ENCODE data around the gene PRPF39. TPM values are rescaled to one million over a fixed set of nuclear protein-coding genes. Genes with fewer than 3 reads are reported as not detected.

Gene PRPF39
- total RNA-seq, 4 donors from 2014 or later, result 11.3 to 35.1 (median 18.9) TPM

DNA sequence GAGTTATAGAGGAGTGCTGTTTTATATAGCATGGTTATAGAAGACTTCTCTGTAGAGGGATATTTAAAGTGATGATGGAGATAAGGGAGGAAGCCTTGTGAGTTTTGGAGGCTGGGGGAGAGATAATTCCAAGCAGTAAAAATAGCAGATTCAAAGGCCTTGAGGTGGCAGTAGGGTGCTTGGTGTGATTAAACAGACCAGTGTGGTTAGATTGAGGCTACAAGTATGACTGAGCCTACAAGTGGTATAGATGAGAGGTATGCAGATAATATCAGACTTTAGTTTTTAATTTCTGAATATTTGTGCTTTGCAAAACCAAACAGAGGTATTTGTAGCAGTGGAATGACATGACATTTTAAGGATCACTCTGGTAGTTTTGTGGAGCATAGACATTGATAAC lies 72.2 kb downstream of the PRPF39 start:
- H3K9me3 ChIP-seq, result no peaks in the 10 kb centered on the region
- H3K4me1 ChIP-seq, result no peaks in the 10 kb centered on the region
- TF ChIP-seq, protein P1, sequence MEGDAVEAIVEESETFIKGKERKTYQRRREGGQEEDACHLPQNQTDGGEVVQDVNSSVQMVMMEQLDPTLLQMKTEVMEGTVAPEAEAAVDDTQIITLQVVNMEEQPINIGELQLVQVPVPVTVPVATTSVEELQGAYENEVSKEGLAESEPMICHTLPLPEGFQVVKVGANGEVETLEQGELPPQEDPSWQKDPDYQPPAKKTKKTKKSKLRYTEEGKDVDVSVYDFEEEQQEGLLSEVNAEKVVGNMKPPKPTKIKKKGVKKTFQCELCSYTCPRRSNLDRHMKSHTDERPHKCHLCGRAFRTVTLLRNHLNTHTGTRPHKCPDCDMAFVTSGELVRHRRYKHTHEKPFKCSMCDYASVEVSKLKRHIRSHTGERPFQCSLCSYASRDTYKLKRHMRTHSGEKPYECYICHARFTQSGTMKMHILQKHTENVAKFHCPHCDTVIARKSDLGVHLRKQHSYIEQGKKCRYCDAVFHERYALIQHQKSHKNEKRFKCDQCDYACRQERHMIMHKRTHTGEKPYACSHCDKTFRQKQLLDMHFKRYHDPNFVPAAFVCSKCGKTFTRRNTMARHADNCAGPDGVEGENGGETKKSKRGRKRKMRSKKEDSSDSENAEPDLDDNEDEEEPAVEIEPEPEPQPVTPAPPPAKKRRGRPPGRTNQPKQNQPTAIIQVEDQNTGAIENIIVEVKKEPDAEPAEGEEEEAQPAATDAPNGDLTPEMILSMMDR (IDR thresholded peaks at IDR 0.05), result no peak
- TF ChIP-seq POLR2A (IDR thresholded peaks at IDR 0.05) (no peak), POLR2AphosphoS5 (IDR thresholded peaks at IDR 0.05) (no peak), EP300 (IDR thresholded peaks at IDR 0.05) (no peak)
- H3K36me3 ChIP-seq, result peaks cover 0 to 4% of the 10 kb centered on the region in 2 donors
- no peak for ATAC-seq
- no peak overlapping the region for H3K27ac ChIP-seq
- no peak overlapping the region for H3K4me3 ChIP-seq
- no peaks in the 10 kb centered on the region for H3K27me3 ChIP-seq

Small RNA genes within 50 kb of the gene (small RNA-seq; reads per million reads assigned to genes)
- gene RF00151 (0 reads per million in 4 donors), gene SNORD127 (6,347 to 20,149 (median 16,703) reads per million in 4 donors)

Other genes starting within 250 kb of the PRPF39 start
- gene KLHL28, start 122.2 kb upstream of the PRPF39 start, total RNA-seq, result 10 to 100 TPM in 3 of 4 donors, 1 to 10 TPM in 1; 10.0 to 12.6 (median 11.0) TPM
- gene TOGARAM1, start 121.9 kb upstream of the PRPF39 start, total RNA-seq, result 10 to 100 TPM; 12.0 to 21.2 (median 20.0) TPM
- gene FKBP3, start 50.4 kb downstream of the PRPF39 start, total RNA-seq, result 10 to 100 TPM; 27.6 to 56.8 (median 35.5) TPM
- gene FANCM, start 51.8 kb downstream of the PRPF39 start, total RNA-seq, result 1 to 10 TPM; 1.8 to 7.7 (median 4.3) TPM
- gene MIS18BP1, start 169.1 kb downstream of the PRPF39 start, total RNA-seq, result 10 to 100 TPM; 15.3 to 32.2 (median 17.5) TPM

Data from gastroesophageal sphincter (tissue), 4 donors.